ENCODE measurements around the gene AAK1.
"Not testable (repeated sequence)": the region's sequence is repeated elsewhere in the genome, so short reads cannot be mapped to it uniquely, and the experiment has no call there.

AAK1 gene

GRCh38 chr2:69474688-69475087 is 168.9 kb downstream of the AAK1 start:
- DNase-seq, result no peak

- no peak for DNase-seq
These were observed 171.7 kb downstream of the AAK1 start for GRCh38 chr2:69471793-69472192.

- DNase-seq, result no peak
These were observed 172.6 kb downstream of the AAK1 start for GRCh38 chr2:69470911-69471310.

- DNase-seq, result no peak
These were observed 173.8 kb downstream of the AAK1 start for GRCh38 chr2:69469784-69470183.

GRCh38 chr2:69469375-69469774 is 174.2 kb downstream of the AAK1 start:
- no peak for DNase-seq

- DNase-seq, result no peak
These were observed 176.8 kb downstream of the AAK1 start for GRCh38 chr2:69466728-69467127.

GRCh38 chr2:69465513-69466456 is 177.8 kb downstream of the AAK1 start:
- no peak for DNase-seq

- no peak for DNase-seq
These were observed 179.0 kb downstream of the AAK1 start for GRCh38 chr2:69464575-69464974.

GRCh38 chr2:69462780-69463179 is 180.8 kb downstream of the AAK1 start:
- no peak for DNase-seq

GRCh38 chr2:69461404-69461803 is 182.1 kb downstream of the AAK1 start:
- no peak for DNase-seq

- DNase-seq, result no peak
These were observed 183.6 kb downstream of the AAK1 start for GRCh38 chr2:69459936-69460335.

GRCh38 chr2:69456950-69457445 is 186.5 kb downstream of the AAK1 start:
- DNase-seq, result no peak

- DNase-seq, result no peak
These were observed 187.4 kb downstream of the AAK1 start for GRCh38 chr2:69456154-69456553.

GRCh38 chr2:69454976-69455375 is 188.6 kb downstream of the AAK1 start:
- no peak for DNase-seq

GRCh38 chr2:69453475-69454129 is 189.9 kb downstream of the AAK1 start:
- no peak for DNase-seq

GRCh38 chr2:69452687-69453086 is 190.9 kb downstream of the AAK1 start:
- no peak for DNase-seq

GRCh38 chr2:69450735-69451416 is 192.7 kb downstream of the AAK1 start:
- DNase-seq, result no peak

GRCh38 chr2:69449906-69450305 is 193.6 kb downstream of the AAK1 start:
- DNase-seq, result no peak

GRCh38 chr2:69443673-69444072 is 199.9 kb downstream of the AAK1 start:
- DNase-seq, result not testable (repeated sequence)

- not testable (repeated sequence) for DNase-seq
These were observed 204.0 kb downstream of the AAK1 start for GRCh38 chr2:69439499-69439898.

GRCh38 chr2:69438580-69438979 is 205.0 kb downstream of the AAK1 start:
- DNase-seq, result no peak

GRCh38 chr2:69437751-69438154 is 205.8 kb downstream of the AAK1 start:
- DNase-seq, result no peak
